GM23248 (cell line): ENCODE measurements around the gene AFF3.

ENCODE experiments used
- EZH2 ChIP-seq: fragments of 200-600 bp; sonication (generic); IDR thresholded peaks from 2 replicates; pipeline ENCODE4 v1.6.1; 2018; ENCODE audit warnings: antibody characterized with exemption, mild to moderate bottlenecking; ENCODE audit not compliant: insufficient read depth, poor library complexity, severe bottlenecking
- EZH2phosphoT487 ChIP-seq: fragments of 200-600 bp; sonication (generic); IDR thresholded peaks from 2 replicates; pipeline ENCODE4 v1.6.1; 2018; ENCODE audit warnings: antibody characterized with exemption, moderate library complexity, mild to moderate bottlenecking, low read depth; ENCODE audit not compliant: insufficient read depth

DNA sequence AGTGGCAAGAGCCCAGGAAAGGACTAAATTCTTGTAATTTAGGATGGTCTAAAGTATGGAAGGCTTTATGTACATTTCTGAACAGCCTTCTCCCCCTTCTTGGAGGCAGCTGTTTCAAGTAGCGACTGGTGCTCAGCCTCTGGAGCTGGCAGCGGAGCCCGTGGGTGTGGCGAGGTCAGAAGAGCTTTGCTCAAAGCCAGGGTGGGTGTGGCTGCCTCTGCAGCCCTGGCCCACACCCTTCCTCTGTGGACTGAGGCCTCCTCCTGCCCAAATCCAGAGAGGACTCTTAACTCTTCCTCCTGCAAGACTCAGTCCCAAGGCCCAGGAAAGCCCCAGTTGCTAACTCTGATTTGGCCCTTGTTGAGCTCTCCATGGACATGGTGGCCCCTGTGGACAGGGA is 450.5 kb downstream of the AFF3 start:
- TF ChIP-seq EZH2: no peak
- no peak for TF ChIP-seq EZH2phosphoT487
